Esophagus (tissue), 2 donors: Measurements from ENCODE around the gene HCN4. TPM values are rescaled to one million over a fixed set of nuclear protein-coding genes. Genes with fewer than 3 reads are reported as not detected.
"Not testable (repeated sequence)": the region's sequence is repeated elsewhere in the genome, so short reads cannot be mapped to it uniquely, and the experiment has no call there.

Source experiments
- H3K27ac ChIP-seq, 2 donors: one replicate each; pipeline ENCODE4 v1.5.1; 2013; ENCODE audit warnings: low read depth in 2 of 2, mild to moderate bottlenecking in 2 of 2, inconsistent platforms in 1 of 2, low read length in 1 of 2, moderate library complexity in 1 of 2
- H3K27me3 ChIP-seq, 2 donors: one replicate each; pipeline ENCODE4 v1.6.1; 2013; ENCODE audit warnings: low read length in 2 of 2, control low read depth in 1 of 2, mild to moderate bottlenecking in 1 of 2; ENCODE audit not compliant: insufficient read depth in 2 of 2, control insufficient read depth in 1 of 2
- H3K36me3 ChIP-seq, 2 donors: one replicate each; pipeline ENCODE4 v1.6.1; 2013; ENCODE audit warnings: low read length in 1 of 2; ENCODE audit not compliant: control insufficient read depth in 2 of 2, insufficient read depth in 2 of 2
- H3K4me1 ChIP-seq, 2 donors: one replicate each; pipeline ENCODE4 v1.6.1; 2013; ENCODE audit warnings: low read length in 1 of 2; ENCODE audit not compliant: control insufficient read depth in 2 of 2, insufficient read depth in 2 of 2
- H3K4me3 ChIP-seq, 2 donors: one replicate each; pipeline ENCODE4 v1.5.1; 2013; ENCODE audit warnings: low read length in 2 of 2, mild to moderate bottlenecking in 2 of 2, low read depth in 1 of 2, moderate library complexity in 1 of 2
- H3K9me3 ChIP-seq, 2 donors: one replicate each; pipeline ENCODE4 v1.6.1; 2013; ENCODE audit warnings: mild to moderate bottlenecking in 2 of 2, low read depth in 1 of 2, low read length in 1 of 2, moderate library complexity in 1 of 2; ENCODE audit not compliant: control insufficient read depth in 2 of 2, insufficient read depth in 1 of 2
- WGBS, 2 donors: extraction: QIAGEN DNeasy Blood & Tissue Kit; methylation state at CpG; one replicate each; pipeline ENCODE4 v1.1.7; 2013; 5-methylcytosine and 5-hydroxymethylcytosine counted together
- polyA plus RNA-seq, 2 donors: library from polyadenylated mRNA; stranded (reverse); fragments of 200-250 nt; gene quantifications; one replicate each; pipeline ENCODE4 v1.2.3, GENCODE V29; 2013
- donor health status: healthy with polysubstance abuse.
- donor health status: Bipolar disorder and iron deficiency.

The HCN4 gene
- polyA plus RNA-seq, 2 donors, result not detected

DNA sequence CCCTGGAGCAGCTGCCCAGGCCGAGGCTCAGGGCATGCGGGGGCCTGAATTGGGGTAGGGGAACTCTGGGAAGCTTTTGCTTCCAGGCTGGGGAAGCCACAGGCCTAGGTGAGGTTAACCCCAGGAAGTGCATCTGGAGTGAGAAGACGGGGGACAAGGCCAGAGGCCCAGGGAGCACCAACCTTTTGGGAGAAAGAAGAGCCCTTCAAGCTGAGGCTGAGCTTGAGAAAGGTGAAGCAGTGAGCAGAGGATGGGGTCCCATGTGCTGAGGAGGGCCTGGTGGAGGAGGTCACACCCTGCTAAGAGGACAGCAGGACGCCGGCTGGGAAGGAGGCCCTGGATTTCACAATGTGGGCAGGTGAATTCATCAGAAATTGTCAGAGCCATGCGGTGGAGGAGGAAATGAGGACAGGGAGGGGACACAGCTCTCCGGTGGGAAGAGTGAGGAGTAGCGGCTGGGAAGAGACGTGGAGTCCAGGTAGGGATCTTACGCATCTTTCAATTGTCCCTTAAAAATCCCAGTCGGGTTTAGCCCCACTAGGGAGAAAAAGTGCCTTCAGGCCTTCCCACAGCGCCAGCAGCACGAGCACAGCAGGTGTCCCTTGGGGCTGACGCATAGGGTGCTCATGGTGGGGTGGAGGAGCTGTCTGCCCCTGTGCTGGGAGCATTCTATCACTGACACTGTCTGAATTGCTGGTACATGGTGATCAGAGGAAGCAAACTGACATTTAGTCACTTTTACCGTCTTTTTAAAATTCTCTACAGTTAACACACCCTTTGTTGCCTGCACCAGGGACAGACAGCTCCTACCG, 50.9 kb downstream of the HCN4 start:
- Histone ChIP-seq H3K4me1 (no peaks in the 10 kb centered on the region), H3K27me3 (peaks cover 0 to 3% of the 10 kb centered on the region in 2 donors), H3K4me3 (no peak overlapping the region), H3K36me3 (no peaks in the 10 kb centered on the region), H3K27ac (no peak overlapping the region), H3K9me3 (peaks cover 0 to 2% of the 10 kb centered on the region in 2 donors)
- 72 to 77% methylated on average over 16 of the region's 16 CpGs for WGBS, 2 donors

DNA sequence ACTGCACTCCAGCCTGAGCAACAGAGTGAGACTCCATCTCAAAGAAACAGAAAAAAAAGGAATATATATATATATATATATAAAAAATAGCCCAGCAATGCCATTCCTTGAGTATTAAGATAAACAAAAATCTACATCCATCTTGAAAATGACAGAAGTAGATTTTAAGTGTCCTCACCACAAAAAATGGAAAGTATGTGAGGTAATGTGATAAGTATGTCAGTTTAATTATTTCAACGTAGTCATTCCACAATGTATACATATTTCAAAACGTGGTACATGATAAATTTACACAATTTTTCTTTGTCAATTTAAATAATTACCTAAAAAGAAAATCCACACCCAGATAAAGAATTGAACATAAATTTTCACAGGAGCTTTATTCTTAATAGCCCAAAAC, 54.9 kb downstream of the HCN4 start:
- WGBS, 2 donors, result 52 to 55% methylated on average over 2 of the region's 2 CpGs
- Histone ChIP-seq H3K27ac (no peak overlapping the region), H3K27me3 (no peaks in the 10 kb centered on the region), H3K4me3 (no peak overlapping the region), H3K9me3 (no peaks in the 10 kb centered on the region), H3K4me1 (no peaks in the 10 kb centered on the region), H3K36me3 (no peaks in the 10 kb centered on the region)

DNA sequence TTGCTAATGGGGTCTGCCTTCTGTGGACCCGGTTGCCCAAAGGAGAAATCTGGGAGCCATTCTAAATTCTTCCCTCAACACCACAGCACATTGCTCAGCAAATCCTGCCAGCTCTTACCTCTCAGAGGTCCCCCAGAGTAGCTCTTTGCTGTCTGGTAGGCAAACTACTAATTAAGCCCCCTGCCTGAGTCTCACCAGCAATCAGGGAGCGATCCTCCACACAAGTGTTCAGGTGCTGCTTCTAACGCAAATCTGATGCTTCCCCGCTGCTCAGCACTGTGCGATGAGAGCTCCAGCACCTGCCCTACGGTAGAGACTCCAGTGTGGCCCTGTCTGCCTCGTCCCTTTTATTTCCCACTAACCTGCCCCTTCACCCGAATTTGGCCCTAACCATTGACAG, 60.5 kb downstream of the HCN4 start:
- H3K27me3 ChIP-seq, result no peaks in the 10 kb centered on the region
- no peaks in the 10 kb centered on the region for H3K9me3 ChIP-seq
- no peaks in the 10 kb centered on the region for H3K36me3 ChIP-seq
- no peak overlapping the region for H3K27ac ChIP-seq
- 89 to 91% methylated on average over 8 of the region's 8 CpGs for WGBS, 2 donors
- no peak overlapping the region for H3K4me3 ChIP-seq
- H3K4me1 ChIP-seq, result no peaks in the 10 kb centered on the region

DNA sequence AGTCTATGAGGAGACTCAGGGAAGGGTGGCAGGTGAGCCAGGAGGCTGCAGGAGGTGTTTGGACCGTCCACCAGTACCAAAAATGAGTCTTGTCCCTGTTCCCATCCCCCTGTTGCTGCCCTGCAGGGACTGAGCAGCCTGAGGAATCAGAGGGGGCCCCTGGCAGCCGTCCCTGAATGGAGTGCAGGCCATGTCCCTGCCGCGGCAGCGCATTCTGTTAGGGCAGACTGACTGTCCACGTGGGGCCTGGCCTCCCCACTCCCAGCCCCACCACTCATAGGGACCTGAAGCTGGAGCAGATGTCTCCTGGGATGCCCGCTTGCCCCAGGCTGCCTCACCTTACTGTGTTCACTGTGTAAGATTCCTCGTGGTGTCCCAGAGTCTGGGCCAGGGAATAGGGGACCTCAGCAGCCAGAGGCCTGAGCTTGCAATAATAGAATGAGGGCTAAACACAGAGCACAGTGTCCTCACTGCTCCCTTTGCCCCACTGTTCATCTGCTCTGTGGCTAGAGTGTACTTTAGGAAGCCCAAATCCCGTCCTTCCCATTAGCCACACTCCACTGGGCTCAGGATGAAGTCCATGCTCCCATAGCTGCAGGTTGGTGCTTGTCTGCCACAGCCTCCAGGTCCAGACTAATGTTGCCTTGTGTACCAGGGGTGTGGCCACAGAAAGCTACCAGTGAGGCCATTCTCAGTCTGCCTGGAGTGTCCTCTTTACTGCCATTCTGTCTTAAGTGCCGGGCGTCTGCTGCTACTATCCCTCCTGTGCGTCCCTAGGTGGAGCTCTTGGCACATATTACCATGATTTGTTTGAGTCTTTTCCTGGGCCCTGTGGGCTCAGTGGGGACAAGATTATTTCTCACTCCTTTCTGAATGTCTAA, 63.2 kb downstream of the HCN4 start:
- Histone ChIP-seq H3K4me1 (no peaks in the 10 kb centered on the region), H3K9me3 (no peaks in the 10 kb centered on the region), H3K27me3 (no peaks in the 10 kb centered on the region), H3K4me3 (no peak overlapping the region), H3K36me3 (peaks cover 5 to 7% of the 10 kb centered on the region in 2 donors), H3K27ac (no peak overlapping the region)
- WGBS, 2 donors, result 65 to 72% methylated on average over 12 of the region's 12 CpGs

DNA sequence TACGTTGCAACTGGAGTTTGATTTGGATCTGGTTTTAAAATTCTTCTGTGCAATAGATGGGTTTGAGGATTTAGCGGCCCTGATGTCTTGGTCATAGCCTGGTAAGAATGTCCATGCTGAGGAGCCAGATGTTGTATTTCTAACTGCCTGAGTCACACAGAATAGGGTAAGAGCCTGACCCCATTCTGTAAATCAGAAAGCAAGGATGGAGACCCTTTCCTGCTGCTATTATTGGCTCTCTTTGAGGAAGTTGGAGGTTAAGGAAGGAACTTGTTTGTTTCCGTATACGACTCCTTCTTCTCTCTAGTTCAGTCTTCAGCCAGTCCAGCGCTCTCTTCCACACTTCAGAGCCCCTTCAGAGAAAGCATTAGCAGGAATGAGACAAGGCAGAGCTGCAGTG, 65.1 kb downstream of the HCN4 start:
- Histone ChIP-seq H3K27ac (no peak overlapping the region), H3K4me1 (no peaks in the 10 kb centered on the region), H3K27me3 (no peaks in the 10 kb centered on the region), H3K36me3 (peaks cover 8 to 9% of the 10 kb centered on the region in 2 donors), H3K9me3 (no peaks in the 10 kb centered on the region), H3K4me3 (no peak overlapping the region)
- 79% methylated on average over 5 of the region's 5 CpGs for WGBS, 2 donors

DNA sequence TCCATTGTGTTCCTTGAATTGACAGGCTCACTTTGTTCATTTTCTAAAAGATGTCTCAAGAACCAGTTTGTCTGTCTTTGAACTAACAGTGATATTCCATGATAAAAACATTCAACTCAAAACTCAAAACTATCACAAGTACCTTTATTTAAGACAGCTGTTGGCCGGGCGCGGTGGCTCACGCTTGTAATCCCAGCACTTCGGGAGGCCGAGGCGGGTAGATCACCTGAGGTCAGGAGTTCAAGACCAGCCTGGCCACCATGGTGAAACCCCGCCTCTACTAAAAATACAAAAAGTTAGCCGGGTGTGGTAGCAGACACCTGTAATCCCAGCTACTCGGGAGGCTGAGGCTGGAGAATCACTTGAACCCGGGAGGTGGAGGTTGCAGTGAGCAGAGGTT, 68.5 kb downstream of the HCN4 start:
- WGBS, 2 donors, result 86 to 93% methylated on average over 11 of the region's 11 CpGs
- not testable (repeated sequence) for H3K4me1 ChIP-seq, H3K27me3 ChIP-seq, H3K4me3 ChIP-seq, H3K9me3 ChIP-seq, H3K27ac ChIP-seq
- H3K36me3 ChIP-seq, result peaks cover 11 to 17% of the 10 kb centered on the region in 2 donors

DNA sequence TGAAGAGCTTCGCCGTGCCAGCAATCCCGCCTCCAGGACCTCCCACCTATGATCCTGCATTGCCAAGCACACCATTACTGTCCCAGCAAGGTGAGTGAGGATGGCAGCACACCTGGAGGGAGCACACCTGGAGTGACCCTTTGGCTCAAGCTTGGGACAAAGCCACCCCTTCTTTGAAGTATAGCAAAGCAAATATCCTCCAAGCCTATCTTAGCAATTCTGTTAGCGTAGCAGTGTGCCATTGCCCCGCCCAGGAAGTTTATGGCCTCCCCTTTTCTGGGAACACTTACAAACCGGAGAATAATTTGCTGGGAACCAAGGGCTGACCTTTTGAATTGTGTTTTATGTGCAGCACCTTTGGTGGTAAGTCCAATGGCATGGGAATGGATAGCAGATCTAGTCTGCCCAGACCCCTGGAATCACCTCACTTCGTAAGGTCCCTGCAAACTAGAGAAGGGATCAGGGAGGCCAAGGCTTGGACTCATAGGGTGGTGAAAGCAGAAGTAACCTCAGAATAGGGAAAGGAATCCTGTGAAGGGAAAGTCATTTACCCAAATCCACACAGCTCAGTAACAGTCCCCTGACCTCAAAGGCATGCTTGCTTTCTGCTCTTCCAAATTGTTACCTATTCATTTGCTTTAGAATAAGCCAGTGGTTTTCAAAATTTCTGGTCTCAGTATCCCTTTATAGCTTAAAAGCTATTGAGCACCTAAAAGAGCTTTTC, 70.1 kb downstream of the HCN4 start:
- no peaks in the 10 kb centered on the region for H3K9me3 ChIP-seq
- no peak overlapping the region for H3K27ac ChIP-seq
- 82 to 84% methylated on average over 7 of the region's 7 CpGs for WGBS, 2 donors
- peaks cover 11 to 17% of the 10 kb centered on the region in 2 donors for H3K36me3 ChIP-seq
- no peaks in the 10 kb centered on the region for H3K4me1 ChIP-seq
- H3K4me3 ChIP-seq, result no peak overlapping the region
- no peaks in the 10 kb centered on the region for H3K27me3 ChIP-seq

DNA sequence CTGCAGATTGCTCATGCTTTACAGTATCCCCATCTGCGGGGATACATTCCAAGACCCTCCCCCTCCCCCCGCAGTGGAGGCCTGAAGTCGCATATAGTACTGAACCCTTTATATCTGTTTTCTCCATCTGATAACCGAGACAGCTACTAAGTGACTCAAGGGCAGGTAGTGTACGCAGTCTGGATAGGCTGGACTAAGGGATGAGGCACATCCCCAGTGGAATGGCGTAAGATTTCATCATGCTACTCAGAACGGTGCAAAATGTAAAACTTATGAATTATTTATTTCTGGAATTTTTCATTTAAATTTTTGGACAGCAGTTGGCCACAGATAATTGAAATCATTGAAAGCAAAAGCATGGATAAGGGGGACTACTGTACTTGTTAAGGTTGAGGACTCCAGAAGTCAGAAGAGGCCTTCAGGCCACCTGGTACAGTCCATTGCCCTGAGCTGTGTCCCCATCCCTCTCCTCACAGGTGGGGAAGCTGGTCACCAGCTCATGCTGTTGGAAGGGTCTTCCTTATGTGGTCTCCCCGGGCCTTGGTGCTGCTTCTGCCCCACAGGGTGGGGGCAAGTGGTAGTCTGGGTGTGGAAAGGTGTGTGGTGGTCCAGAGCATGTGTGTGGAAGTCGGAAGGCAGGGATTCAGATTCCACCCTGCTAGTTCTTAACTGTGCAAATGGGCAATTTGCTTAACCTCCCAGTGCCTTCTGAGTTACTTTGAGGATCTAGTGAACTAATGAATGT, 72.0 kb downstream of the HCN4 start:
- WGBS, 2 donors, result 84 to 89% methylated on average over 9 of the region's 9 CpGs
- Histone ChIP-seq H3K27ac (no peak overlapping the region), H3K36me3 (peaks cover 11 to 13% of the 10 kb centered on the region in 2 donors), H3K4me1 (no peaks in the 10 kb centered on the region), H3K27me3 (peaks cover 0 to 2% of the 10 kb centered on the region in 2 donors), H3K9me3 (no peaks in the 10 kb centered on the region), H3K4me3 (no peak overlapping the region)
